CD4-positive, alpha-beta memory T cell (primary cell): ENCODE results near the gene TM4SF4. TPM values are rescaled to one million over a fixed set of nuclear protein-coding genes. Genes with fewer than 3 reads are reported as not detected.

Experiments used
- CTCF ChIA-PET: fragments of 350-600 bp; sonication (Branson Sonifier 250); formaldehyde crosslinking; loops from one replicate; lab custom pipeline; 2021; ENCODE audit warnings: inconsistent platforms; ENCODE audit not compliant: partially characterized antibody; lab: Charles Lee
- POLR2A ChIA-PET: fragments of 350-600 bp; sonication (Branson Sonifier 250); formaldehyde crosslinking; loops from one replicate; lab custom pipeline; 2021; ENCODE audit not compliant: partially characterized antibody; lab: Charles Lee
- DNase-seq, 5 donors: peaks; one replicate each; pipeline versions ENCODE4 v3.0.0 to v3.0.0-alpha.2; 2020 to 2022; ENCODE audit warnings: mixed read lengths in 1 of 5
- H3K27ac ChIP-seq: one replicate; pipeline ENCODE4 v1.7.0; 2013; ENCODE audit warnings: low read depth, low read length
- H3K27me3 ChIP-seq: 2 replicates; pipeline ENCODE4 v1.7.0; 2013; ENCODE audit warnings: mild to moderate bottlenecking, low read length, moderate library complexity; ENCODE audit not compliant: insufficient read depth
- H3K36me3 ChIP-seq: 2 replicates; pipeline ENCODE4 v1.7.0; 2013; ENCODE audit warnings: mild to moderate bottlenecking, low read length, moderate library complexity; ENCODE audit not compliant: insufficient read depth
- H3K4me1 ChIP-seq: 2 replicates; pipeline ENCODE4 v1.7.0; 2013; ENCODE audit warnings: mild to moderate bottlenecking, low read length, moderate library complexity; ENCODE audit not compliant: insufficient read depth
- H3K4me3 ChIP-seq, 2 donors: one replicate each; pipeline ENCODE4 v1.7.0; 2013; ENCODE audit warnings: low read length in 2 of 2, mild to moderate bottlenecking in 1 of 2
- H3K9me3 ChIP-seq, 2 donors: one replicate each; pipeline ENCODE4 v1.7.0; 2013; ENCODE audit warnings: low read length in 2 of 2, control low read depth in 1 of 2; ENCODE audit not compliant: control insufficient read depth in 1 of 2
- H3K27ac Mint-ChIP-seq, 7 donors: one replicate each; pipeline ENCODE4 v1.8.0; 2020 to 2021; ENCODE audit warnings: mixed read lengths in 7 of 7, mild to moderate bottlenecking in 6 of 7, inconsistent platforms in 3 of 7, moderate library complexity in 3 of 7
- H3K27me3 Mint-ChIP-seq, 2 donors: one replicate each; pipeline ENCODE4 v1.8.0; 2020 to 2021; ENCODE audit warnings: mixed read lengths in 2 of 2
- H3K36me3 Mint-ChIP-seq, 2 donors: one replicate each; pipeline ENCODE4 v1.8.0; 2020 to 2021; ENCODE audit warnings: mixed read lengths in 2 of 2, inconsistent platforms in 1 of 2, mild to moderate bottlenecking in 1 of 2
- H3K4me1 Mint-ChIP-seq, 4 donors: one replicate each; pipeline ENCODE4 v1.8.0; 2020 to 2021; ENCODE audit warnings: mixed read lengths in 4 of 4, mild to moderate bottlenecking in 1 of 4
- H3K4me3 Mint-ChIP-seq, 8 donors: one replicate each; pipeline ENCODE4 v1.8.0; 2020 to 2021; ENCODE audit warnings: mixed read lengths in 8 of 8, mild to moderate bottlenecking in 7 of 8, moderate library complexity in 6 of 8, inconsistent platforms in 3 of 8
- H3K9me3 Mint-ChIP-seq, 8 donors: one replicate each; pipeline ENCODE4 v1.8.0; 2020 to 2021; ENCODE audit warnings: mixed read lengths in 8 of 8, mild to moderate bottlenecking in 5 of 8, inconsistent platforms in 3 of 8, moderate library complexity in 1 of 8
- intact Hi-C: fragments of 100-400 bp; cut with micrococcal nuclease; formaldehyde crosslinking; loops from one replicate; pipeline ENCODE4 v1.15.1; 2023
- polyA plus RNA-seq, 2 donors: library from polyadenylated mRNA; unstranded; fragments of 300-500 nt; fragmentation: Illumina TruSeq; gene quantifications; one replicate each; pipeline ENCODE4 v1.2.3, GENCODE V29; 2021
- total RNA-seq, 2 experiments: library from RNA; stranded (reverse); gene quantifications; one replicate each; pipeline ENCODE4 v1.2.3, GENCODE V29; 2021

TM4SF4 gene
- total and polyA plus RNA-seq, 4 experiments from 2014 or later: not detected

DNA sequence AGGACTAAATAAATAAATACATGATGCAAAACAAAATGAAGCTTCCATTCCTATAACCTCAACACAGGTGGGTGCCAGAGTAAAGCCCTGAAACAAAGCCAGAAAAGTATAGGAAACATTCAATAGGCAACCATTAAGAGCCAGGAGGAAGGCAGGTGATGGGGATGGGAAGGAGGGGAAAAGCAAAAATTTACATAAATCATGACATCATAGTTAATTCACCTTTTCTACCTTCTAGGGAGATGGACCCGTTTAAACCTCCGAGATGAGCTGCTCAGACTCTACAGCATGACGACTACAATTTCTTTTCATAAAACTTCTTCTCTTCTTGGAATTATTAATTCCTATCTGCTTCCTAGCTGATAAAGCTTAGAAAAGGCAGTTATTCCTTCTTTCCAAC lies 27.9 kb downstream of the TM4SF4 start:
- no peak overlapping the region for H3K27ac ChIP-seq
- Mint-ChIP-seq H3K4me3 (no peak overlapping the region), H3K36me3 (no peaks in the 10 kb centered on the region), H3K4me1 (no peaks in the 10 kb centered on the region), H3K27me3 (peaks cover 0 to 16% of the 10 kb centered on the region in 2 donors), H3K27ac (no peak overlapping the region), H3K9me3 (no peaks in the 10 kb centered on the region)
- intact Hi-C loops: no loop called here
- H3K27me3 ChIP-seq: no peaks in the 10 kb centered on the region
- no peaks in the 10 kb centered on the region for H3K36me3 ChIP-seq
- H3K4me1 ChIP-seq: no peaks in the 10 kb centered on the region
- DNase-seq: no peak
- no peak overlapping the region for H3K4me3 ChIP-seq
- POLR2A ChIA-PET: no interaction called here
- CTCF ChIA-PET: interaction anchor here (1.0 to 2.0 kb wide), 2 partner anchors 8 to 12 kb away, joined by 4 to 7 read pairs; no protein-coding TSS in a partner anchor
- no peaks in the 10 kb centered on the region for H3K9me3 ChIP-seq

DNA sequence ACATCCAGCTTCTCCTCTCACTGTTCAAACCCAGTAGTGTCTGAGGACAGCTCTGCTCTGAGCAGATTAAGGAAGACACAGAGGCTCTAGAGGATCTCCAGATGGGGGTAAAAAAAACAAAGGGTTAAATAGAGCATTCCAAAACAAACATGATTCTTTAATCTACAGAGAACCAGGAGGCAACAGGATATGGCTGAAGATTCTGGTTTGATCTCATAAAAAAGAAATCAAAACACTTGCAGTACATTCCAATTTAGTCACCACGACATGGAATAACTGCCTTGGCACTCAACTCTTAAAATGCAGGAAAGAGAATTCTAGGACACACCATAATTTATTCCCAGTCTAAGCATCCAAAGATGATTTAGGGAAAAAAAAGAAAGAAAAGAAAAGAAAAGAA lies 32.0 kb downstream of the TM4SF4 start:
- no peak overlapping the region for H3K4me3 ChIP-seq
- no peaks in the 10 kb centered on the region for H3K36me3 ChIP-seq
- no peak for DNase-seq
- POLR2A ChIA-PET: no interaction called here
- Mint-ChIP-seq H3K4me1 (peaks cover 0 to 9% (median 2%) of the 10 kb centered on the region in 4 donors), H3K36me3 (no peaks in the 10 kb centered on the region), H3K9me3 (peaks cover 0 to 2% (median 0%) of the 10 kb centered on the region in 8 donors), H3K27ac (peak overlapping the region in 1 of 7 donors; percentile 7), H3K27me3 (peaks cover 2 to 12% of the 10 kb centered on the region in 2 donors), H3K4me3 (no peak overlapping the region)
- intact Hi-C loops: no loop called here
- H3K27me3 ChIP-seq: no peaks in the 10 kb centered on the region
- H3K9me3 ChIP-seq: no peaks in the 10 kb centered on the region
- no peak overlapping the region for H3K27ac ChIP-seq
- CTCF ChIA-PET: interaction anchor here (0.9 to 1.0 kb wide), 2 partner anchors 16 to 265 kb away, joined by 3 to 4 read pairs; no protein-coding TSS in a partner anchor
- no peaks in the 10 kb centered on the region for H3K4me1 ChIP-seq

DNA sequence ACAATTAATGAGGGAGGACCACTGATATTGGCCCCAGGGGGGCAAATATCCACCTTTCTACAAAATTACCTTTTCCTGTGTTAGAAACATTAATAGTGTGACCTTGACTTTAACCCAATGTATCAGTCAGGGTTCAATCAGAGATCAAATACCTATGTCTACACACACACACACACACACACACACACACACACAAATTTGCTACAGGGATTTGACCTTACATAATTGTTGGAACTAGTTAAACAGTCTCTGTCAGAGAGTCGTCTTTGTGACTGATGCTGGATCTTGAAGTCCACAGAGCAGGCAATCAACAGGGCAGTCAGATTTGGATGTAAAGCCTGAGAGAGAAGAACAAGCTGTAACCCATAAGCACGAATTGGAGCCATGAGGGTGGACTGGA lies 32.5 kb downstream of the TM4SF4 start:
- Histone ChIP-seq H3K4me3 (no peak overlapping the region), H3K9me3 (no peaks in the 10 kb centered on the region), H3K4me1 (no peaks in the 10 kb centered on the region), H3K27me3 (no peaks in the 10 kb centered on the region), H3K36me3 (no peaks in the 10 kb centered on the region), H3K27ac (no peak overlapping the region)
- POLR2A ChIA-PET: no interaction called here
- no peak overlapping the region for H3K4me3 Mint-ChIP-seq
- H3K27ac Mint-ChIP-seq: no peak overlapping the region
- peaks cover 2 to 12% of the 10 kb centered on the region in 2 donors for H3K27me3 Mint-ChIP-seq
- peaks cover 0 to 9% (median 2%) of the 10 kb centered on the region in 4 donors for H3K4me1 Mint-ChIP-seq
- peaks cover 0 to 2% (median 0%) of the 10 kb centered on the region in 8 donors for H3K9me3 Mint-ChIP-seq
- no peak for DNase-seq
- intact Hi-C loops: no loop called here
- CTCF ChIA-PET: no interaction called here
- no peaks in the 10 kb centered on the region for H3K36me3 Mint-ChIP-seq

DNA sequence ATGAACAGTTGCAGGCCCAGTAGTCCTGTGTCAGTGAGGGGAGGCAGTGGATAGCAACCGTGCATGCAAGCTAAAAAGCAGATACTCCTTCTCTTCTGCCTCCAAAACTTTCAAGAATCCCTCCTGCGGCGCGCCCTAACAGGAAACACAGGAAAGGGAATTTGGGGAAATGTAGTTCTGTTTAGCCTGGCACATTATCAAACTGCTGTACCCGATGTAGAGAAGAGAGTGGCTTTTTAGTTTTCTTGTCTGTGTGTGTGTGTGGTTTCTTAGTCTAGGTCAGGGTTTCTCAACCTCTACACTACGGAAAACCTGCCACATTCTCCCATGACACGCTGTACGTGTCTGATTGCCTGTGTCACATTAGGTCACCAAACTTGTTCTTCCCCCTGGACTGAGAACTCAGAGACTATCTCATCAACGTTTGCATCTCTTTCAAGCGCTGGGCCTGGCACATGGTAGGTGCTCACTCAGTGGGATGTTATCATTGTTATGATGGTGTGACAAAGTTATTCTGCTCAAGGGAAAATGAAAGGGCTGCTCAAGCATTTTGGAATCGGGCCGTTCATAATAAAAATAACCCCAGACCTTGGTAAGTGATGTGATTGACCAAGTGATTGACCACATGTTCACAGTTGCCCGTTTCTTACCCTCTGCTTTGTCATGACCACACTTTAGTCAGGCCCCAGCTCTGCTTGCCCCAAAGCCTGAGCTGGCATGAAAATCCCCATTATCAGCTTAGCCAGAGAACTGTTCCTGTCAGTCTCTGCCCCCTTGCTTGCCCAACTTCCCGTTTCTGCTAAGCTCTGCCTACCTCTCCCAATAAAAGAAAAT lies 33.2 kb downstream of the TM4SF4 start:
- intact Hi-C loops: no loop called here
- Mint-ChIP-seq H3K27ac (no peak overlapping the region), H3K4me3 (peak overlapping the region in 3 of 8 donors; percentile 10 to 36 (median 22)), H3K27me3 (peaks cover 2 to 18% of the 10 kb centered on the region in 2 donors), H3K4me1 (peaks cover 0 to 10% (median 6%) of the 10 kb centered on the region in 4 donors), H3K9me3 (peaks cover 0 to 2% (median 0%) of the 10 kb centered on the region in 8 donors), H3K36me3 (no peaks in the 10 kb centered on the region)
- H3K9me3 ChIP-seq: no peaks in the 10 kb centered on the region
- H3K4me3 ChIP-seq: no peak overlapping the region
- H3K27ac ChIP-seq: no peak overlapping the region
- H3K36me3 ChIP-seq: no peaks in the 10 kb centered on the region
- CTCF ChIA-PET: no interaction called here
- no peak for DNase-seq
- no peaks in the 10 kb centered on the region for H3K4me1 ChIP-seq
- POLR2A ChIA-PET: no interaction called here
- no peaks in the 10 kb centered on the region for H3K27me3 ChIP-seq

DNA sequence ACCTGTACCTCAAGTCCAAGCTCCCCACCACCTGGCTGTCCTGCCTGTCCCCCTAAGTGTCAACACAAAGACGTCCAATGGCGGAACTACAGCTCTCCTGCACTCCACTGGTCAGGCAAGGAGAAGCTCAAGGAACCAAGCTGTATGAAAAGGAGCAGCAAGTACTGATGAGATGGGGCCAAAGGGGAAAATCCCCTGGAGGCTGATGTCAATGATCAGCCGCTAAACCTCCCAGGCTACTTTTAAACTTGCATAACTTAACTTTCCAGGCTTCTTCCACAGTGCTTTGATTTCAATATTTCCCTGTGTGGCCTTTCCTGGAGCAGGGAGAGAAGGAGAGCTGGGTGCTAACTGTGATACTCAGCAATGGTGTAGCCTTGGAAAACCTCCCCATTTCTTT lies 35.0 kb downstream of the TM4SF4 start:
- H3K36me3 Mint-ChIP-seq: no peaks in the 10 kb centered on the region
- Histone ChIP-seq H3K27ac (no peak overlapping the region), H3K9me3 (no peaks in the 10 kb centered on the region), H3K4me1 (no peaks in the 10 kb centered on the region), H3K27me3 (peaks cover under 1% of the 10 kb centered on the region), H3K4me3 (no peak overlapping the region), H3K36me3 (no peaks in the 10 kb centered on the region)
- ChIA-PET POLR2A (no interaction called here), CTCF (interaction anchor here (5.6 kb wide), 1 partner anchor 262 kb away, joined by 32 read pairs; no protein-coding TSS in a partner anchor)
- intact Hi-C loops: no loop called here
- peaks cover 0 to 10% (median 6%) of the 10 kb centered on the region in 4 donors for H3K4me1 Mint-ChIP-seq
- no peak overlapping the region for H3K4me3 Mint-ChIP-seq
- H3K27ac Mint-ChIP-seq: no peak overlapping the region
- DNase-seq: no peak
- peaks cover 0 to 4% (median 0%) of the 10 kb centered on the region in 8 donors for H3K9me3 Mint-ChIP-seq
- H3K27me3 Mint-ChIP-seq: peaks cover 2 to 18% of the 10 kb centered on the region in 2 donors

DNA sequence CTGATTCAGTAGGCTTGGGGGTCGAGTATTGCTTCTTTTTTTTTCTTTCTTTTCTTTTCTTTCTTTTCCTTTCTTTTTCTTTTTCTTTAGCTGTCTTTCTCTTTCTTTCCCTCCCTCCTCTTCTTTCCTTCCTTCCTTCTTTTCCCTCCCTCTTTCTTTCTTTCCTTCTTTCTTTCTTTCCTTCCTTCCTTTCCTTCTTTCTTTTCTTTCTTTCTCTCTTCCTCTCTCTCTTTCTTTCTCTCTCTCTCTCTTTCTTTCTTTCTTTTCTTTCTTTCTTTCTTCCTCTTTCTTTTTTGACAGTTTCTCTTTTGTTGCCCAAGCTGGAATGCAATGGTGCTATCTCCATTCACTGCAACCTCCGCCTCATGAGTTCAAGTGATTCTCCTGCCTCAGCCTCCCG lies 36.0 kb downstream of the TM4SF4 start:
- H3K27ac Mint-ChIP-seq: no peak overlapping the region
- Histone ChIP-seq H3K4me3 (no peak overlapping the region), H3K27me3 (peaks cover 5% of the 10 kb centered on the region), H3K4me1 (no peaks in the 10 kb centered on the region), H3K9me3 (no peaks in the 10 kb centered on the region), H3K36me3 (no peaks in the 10 kb centered on the region), H3K27ac (no peak overlapping the region)
- peaks cover 0 to 10% (median 6%) of the 10 kb centered on the region in 4 donors for H3K4me1 Mint-ChIP-seq
- ChIA-PET POLR2A (no interaction called here), CTCF (interaction anchor here (1.1 to 5.6 kb wide), 3 partner anchors 9 to 261 kb away, joined by 3 to 32 read pairs (median 7); no protein-coding TSS in a partner anchor)
- DNase-seq: no peak
- peaks cover 0 to 4% (median 0%) of the 10 kb centered on the region in 8 donors for H3K9me3 Mint-ChIP-seq
- H3K27me3 Mint-ChIP-seq: peaks cover 2 to 16% of the 10 kb centered on the region in 2 donors
- no peak overlapping the region for H3K4me3 Mint-ChIP-seq
- intact Hi-C loops: no loop called here
- H3K36me3 Mint-ChIP-seq: no peaks in the 10 kb centered on the region

DNA sequence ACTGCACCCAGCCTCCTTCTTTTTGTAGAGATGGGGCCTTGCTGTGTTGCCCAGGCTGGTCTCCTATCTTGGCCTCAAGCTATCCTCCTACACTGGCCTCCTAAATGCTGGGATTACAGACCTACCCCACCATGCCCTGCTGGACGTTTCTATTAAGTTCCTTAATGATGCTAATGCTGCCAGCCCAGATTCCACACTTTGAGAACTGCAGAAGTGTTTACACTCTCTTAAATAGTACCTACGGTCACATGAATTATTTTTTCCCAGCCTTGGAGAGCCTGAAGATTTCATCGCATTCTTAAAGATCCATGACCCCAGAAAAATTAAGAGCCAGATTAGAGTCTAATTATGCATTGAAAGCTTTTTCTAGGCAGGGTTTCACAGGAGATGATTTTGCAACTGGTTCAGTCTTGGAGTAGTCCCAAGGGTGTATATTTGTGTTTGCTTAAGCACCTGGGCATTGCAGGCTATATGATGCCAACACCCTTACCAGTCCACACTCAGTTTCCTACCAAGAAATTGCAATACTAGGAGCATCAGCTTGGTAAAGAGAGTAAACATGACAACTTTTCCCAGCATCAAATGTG lies 36.6 kb downstream of the TM4SF4 start:
- Histone ChIP-seq H3K4me1 (no peaks in the 10 kb centered on the region), H3K9me3 (no peaks in the 10 kb centered on the region), H3K4me3 (no peak overlapping the region), H3K36me3 (no peaks in the 10 kb centered on the region), H3K27me3 (peaks cover 5% of the 10 kb centered on the region), H3K27ac (no peak overlapping the region)
- intact Hi-C loops: no loop called here
- ChIA-PET CTCF (interaction anchor here (1.1 to 5.6 kb wide), 3 partner anchors 9 to 260 kb away, joined by 3 to 32 read pairs (median 7); no protein-coding TSS in a partner anchor), POLR2A (no interaction called here)
- H3K4me3 Mint-ChIP-seq: no peak overlapping the region
- no peaks in the 10 kb centered on the region for H3K36me3 Mint-ChIP-seq
- peaks cover 0 to 4% (median 0%) of the 10 kb centered on the region in 8 donors for H3K9me3 Mint-ChIP-seq
- H3K4me1 Mint-ChIP-seq: peaks cover 0 to 10% (median 6%) of the 10 kb centered on the region in 4 donors
- DNase-seq: no peak
- peaks cover 2 to 16% of the 10 kb centered on the region in 2 donors for H3K27me3 Mint-ChIP-seq
- no peak overlapping the region for H3K27ac Mint-ChIP-seq
